DLD1 (cell line): ENCODE results near the gene BRD3OS.

Experiments used
- in situ Hi-C: cut with HindIII; loops from 2 replicates; pipeline ENCODE4 v1.10.0; 2017; ENCODE audit warnings: low sequenced_read_pairs

BRD3OS gene

DNA sequence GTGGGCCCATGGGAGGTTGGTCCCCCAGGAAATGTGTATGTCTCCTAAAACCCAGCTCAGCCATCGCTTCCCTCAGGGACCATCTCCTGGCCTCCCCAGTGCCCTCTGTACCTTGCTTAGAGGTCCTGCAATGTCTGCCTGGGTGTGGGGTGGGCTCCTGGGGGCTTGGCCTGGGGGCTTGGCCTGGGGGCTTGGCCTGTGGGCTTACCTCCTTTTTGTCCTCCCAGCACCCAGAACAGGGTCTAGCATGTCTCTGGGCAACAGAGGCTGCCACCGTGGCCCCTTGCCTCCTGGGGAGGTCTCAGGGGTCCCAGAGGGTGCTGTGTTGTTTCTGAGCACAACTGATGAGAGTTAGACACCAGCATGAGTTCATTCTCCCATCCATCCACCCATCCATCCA lies 22.5 kb upstream of the BRD3OS start:
- in situ Hi-C loops = no loop called here

DNA sequence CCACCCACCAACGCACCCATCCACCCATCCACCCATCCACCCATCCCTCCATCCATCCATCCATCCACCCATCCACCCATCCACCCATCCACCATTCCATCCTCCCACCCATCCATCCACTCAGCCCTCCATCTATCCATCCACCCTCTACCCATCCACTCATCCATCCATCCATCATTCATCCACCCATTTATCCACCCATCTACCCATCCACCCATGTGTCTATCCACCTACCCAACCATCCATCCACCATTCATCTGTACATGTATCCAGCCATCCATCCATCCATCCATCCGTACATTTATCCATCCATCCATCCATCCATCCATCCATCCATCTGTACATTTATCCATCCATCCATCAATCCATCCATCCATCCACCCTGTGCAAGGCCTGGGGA lies 22.0 kb upstream of the BRD3OS start:
- in situ Hi-C loops = no loop called here

GRCh38 chr9:134004131-134004873 lies 21.0 kb upstream of the BRD3OS start:
- in situ Hi-C loops = no loop called here

- in situ Hi-C loops = no loop called here
These were observed 20.4 kb upstream of the BRD3OS start for GRCh38 chr9:134004881-134005280.

- in situ Hi-C loops = no loop called here
These were observed 19.9 kb upstream of the BRD3OS start for GRCh38 chr9:134005381-134005780.

- in situ Hi-C loops = no loop called here
These were observed 18.1 kb upstream of the BRD3OS start for GRCh38 chr9:134007150-134007549.

DNA sequence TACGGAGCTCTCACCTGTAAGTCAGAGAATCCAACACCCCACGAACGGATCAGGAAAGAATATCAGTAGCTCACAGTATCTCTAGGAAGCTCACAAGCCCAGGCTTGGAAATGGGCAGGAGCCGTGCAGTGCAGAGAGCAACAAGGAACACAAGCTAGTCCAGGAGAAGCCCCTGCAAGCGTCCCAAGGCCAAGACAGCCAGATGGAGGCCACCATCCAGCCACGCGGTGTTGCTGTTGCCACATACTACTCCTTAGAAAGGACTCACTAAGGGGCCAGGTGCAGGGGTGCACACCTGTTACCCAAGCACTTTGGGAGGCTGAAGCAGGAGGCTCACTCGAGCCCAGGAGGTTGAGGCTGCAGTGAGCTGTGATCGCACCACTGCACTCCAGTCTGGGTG lies 17.7 kb upstream of the BRD3OS start:
- in situ Hi-C loops = no loop called here

- in situ Hi-C loops = no loop called here
These were observed 14.7 kb upstream of the BRD3OS start for GRCh38 chr9:134010310-134011173.

GRCh38 chr9:134011401-134011800 lies 13.9 kb upstream of the BRD3OS start:
- in situ Hi-C loops = no loop called here

GRCh38 chr9:134014946-134015345 lies 10.3 kb upstream of the BRD3OS start:
- in situ Hi-C loops = no loop called here

- in situ Hi-C loops = no loop called here
These were observed 978 bp upstream of the BRD3OS start for GRCh38 chr9:134024214-134024792.

- in situ Hi-C loops = no loop called here
These were observed 593 bp downstream of the BRD3OS start for GRCh38 chr9:134025606-134026541.

- in situ Hi-C loops = no loop called here
These were observed 1.3 kb downstream of the BRD3OS start for GRCh38 chr9:134026581-134026980.

DNA sequence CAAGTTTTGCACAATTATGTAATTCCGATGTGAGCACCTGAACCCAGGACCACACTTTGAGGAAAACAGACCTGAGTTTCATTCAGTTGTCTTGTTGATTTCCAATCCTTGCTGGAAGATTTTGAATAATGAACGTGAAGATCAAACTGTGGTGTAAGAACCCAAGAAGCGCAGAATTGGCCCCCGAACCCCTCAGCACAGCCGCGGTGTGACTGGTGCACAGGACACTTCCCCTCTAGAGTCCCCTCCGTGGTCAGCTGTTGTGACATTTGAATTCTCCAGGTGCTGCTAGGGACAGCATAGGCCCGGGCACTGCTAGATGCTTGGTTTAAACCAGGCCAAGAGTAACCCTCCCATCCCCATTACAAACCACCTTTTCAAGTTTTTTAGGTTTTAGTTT lies 1.7 kb downstream of the BRD3OS start:
- in situ Hi-C loops = no loop called here

DNA sequence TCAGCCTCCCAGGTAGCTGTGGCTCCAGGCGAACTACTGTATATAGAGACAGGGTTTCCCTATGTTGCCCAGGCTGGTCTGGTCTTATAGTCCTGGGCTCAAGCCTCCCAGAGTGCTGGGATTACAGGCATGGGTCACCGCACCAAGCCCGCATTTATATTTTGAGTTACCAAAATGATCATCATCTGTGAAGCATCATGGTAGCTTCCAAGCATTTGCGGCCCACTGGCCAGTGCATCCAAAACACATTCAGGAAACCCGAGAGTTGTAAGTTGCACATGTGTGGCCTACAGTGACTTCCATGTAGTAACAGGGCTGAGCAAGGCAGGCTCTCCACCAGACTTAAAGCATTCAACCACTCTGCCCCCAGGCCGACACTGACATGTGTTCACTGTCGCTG lies 2.3 kb downstream of the BRD3OS start:
- in situ Hi-C loops = no loop called here

GRCh38 chr9:134028076-134028475 lies 2.8 kb downstream of the BRD3OS start:
- in situ Hi-C loops = no loop called here

GRCh38 chr9:134028575-134029247 lies 3.4 kb downstream of the BRD3OS start:
- in situ Hi-C loops = no loop called here

DNA sequence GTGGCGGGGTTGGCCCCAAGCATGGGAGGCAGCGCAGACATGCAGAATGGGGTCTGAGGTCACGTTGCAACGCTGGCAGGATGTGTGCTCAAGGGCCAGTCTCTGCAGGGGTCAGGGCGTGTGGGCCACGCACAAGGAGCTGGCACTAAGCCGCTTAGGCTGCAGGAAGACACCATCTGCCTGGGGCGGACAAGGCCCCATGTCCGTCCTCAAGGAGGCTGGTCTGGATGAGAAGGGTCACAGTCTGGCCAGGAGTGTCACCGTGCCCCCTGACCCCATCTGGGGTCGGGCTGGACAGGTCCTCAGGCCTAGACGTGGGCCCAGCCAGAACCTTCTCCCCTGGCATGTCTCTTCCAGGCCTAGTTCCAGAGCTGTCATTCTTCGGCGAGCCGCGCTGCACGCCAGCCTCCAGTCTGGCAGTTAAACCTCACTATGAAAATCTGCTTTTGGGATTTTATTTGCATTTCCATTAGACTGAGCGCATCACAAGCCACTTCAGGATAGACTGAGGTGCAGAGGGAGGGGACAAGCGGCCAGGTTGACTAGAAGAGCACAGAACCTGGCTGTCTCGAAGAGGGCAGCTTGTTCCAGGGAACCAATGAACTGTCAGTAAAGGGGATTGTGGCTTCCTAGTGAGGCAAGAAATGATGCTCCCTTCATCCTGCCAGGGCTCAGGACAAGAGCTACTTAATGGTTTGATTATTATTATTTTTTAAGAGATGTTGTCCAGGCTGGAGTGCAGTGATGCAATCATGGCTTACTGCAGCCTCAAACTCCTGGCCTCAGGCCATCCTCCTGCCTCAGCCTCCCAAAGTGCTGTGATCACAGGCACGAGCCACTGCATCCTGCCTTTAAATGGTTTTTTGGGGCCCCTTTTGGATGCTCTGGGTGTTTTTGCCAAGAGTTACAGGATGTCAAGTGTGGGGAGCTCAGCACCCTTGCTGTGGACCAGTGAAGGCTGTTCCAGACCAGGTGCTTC lies 4.3 kb downstream of the BRD3OS start:
- in situ Hi-C loops = no loop called here

- in situ Hi-C loops = no loop called here
These were observed 5.7 kb downstream of the BRD3OS start for GRCh38 chr9:134030821-134031470.
